ENCODE results near the gene MAP2.

Gene MAP2

GRCh38 chr2:209666296-209666695 is 242.4 kb downstream of the MAP2 start:
- no peak for DNase-seq

GRCh38 chr2:209671020-209671680 is 247.3 kb downstream of the MAP2 start:
- peak; percentile 75 for DNase-seq

GRCh38 chr2:209673811-209674210 is 250.0 kb downstream of the MAP2 start:
- no peak for DNase-seq

- DNase-seq = no peak
Observed at GRCh38 chr2:209680596-209680995, 256.7 kb downstream of the MAP2 start.

- no peak for DNase-seq
Observed at GRCh38 chr2:209681201-209681735, 257.4 kb downstream of the MAP2 start.

- no peak for DNase-seq
Observed at GRCh38 chr2:209682646-209683045, 258.8 kb downstream of the MAP2 start.

GRCh38 chr2:209685340-209685739 is 261.5 kb downstream of the MAP2 start:
- DNase-seq = no peak

GRCh38 chr2:209685963-209686362 is 262.1 kb downstream of the MAP2 start:
- no peak for DNase-seq

- DNase-seq = no peak
Observed at GRCh38 chr2:209686448-209686847, 262.6 kb downstream of the MAP2 start.

GRCh38 chr2:209687323-209687969 is 263.6 kb downstream of the MAP2 start:
- no peak for DNase-seq

- no peak for DNase-seq
Observed at GRCh38 chr2:209688385-209688784, 264.5 kb downstream of the MAP2 start.

- DNase-seq = no peak
Observed at GRCh38 chr2:209690029-209690754, 266.3 kb downstream of the MAP2 start.

- no peak for DNase-seq
Observed at GRCh38 chr2:209694748-209695147, 270.9 kb downstream of the MAP2 start.

- no peak for DNase-seq
Observed at GRCh38 chr2:209696836-209697711, 273.2 kb downstream of the MAP2 start.

- no peak for DNase-seq
Observed at GRCh38 chr2:209702775-209703174, 278.9 kb downstream of the MAP2 start.

GRCh38 chr2:209713219-209713618 is 289.4 kb downstream of the MAP2 start:
- no peak for DNase-seq

GRCh38 chr2:209719034-209719433 is 295.2 kb downstream of the MAP2 start:
- DNase-seq = no peak

GRCh38 chr2:209721497-209721896 is 297.6 kb downstream of the MAP2 start:
- no peak for DNase-seq

GRCh38 chr2:209726311-209726710 is 302.5 kb downstream of the MAP2 start:
- DNase-seq = no peak

- DNase-seq = no peak
Observed at GRCh38 chr2:209727077-209727476, 303.2 kb downstream of the MAP2 start.

- DNase-seq = no peak
Observed at GRCh38 chr2:209734805-209735204, 311.0 kb downstream of the MAP2 start.

- no peak for DNase-seq
Observed at GRCh38 chr2:209741953-209742352, 318.1 kb downstream of the MAP2 start.

GRCh38 chr2:209753020-209753419 is 329.2 kb downstream of the MAP2 start:
- DNase-seq = no peak
